HG03565 (cell line): ENCODE results near the gene ASB1.
"Not testable (repeated sequence)": the region's sequence is repeated elsewhere in the genome, so short reads cannot be mapped to it uniquely, and the experiment has no call there.

Source experiments
- ATAC-seq: cut with Tn5 transposase; IDR thresholded peaks from one replicate; pipeline ENCODE4 v1.9.1; 2021; ENCODE audit warnings: mild to moderate bottlenecking, moderate library complexity; ENCODE audit not compliant: unreplicated experiment

ASB1 gene

DNA sequence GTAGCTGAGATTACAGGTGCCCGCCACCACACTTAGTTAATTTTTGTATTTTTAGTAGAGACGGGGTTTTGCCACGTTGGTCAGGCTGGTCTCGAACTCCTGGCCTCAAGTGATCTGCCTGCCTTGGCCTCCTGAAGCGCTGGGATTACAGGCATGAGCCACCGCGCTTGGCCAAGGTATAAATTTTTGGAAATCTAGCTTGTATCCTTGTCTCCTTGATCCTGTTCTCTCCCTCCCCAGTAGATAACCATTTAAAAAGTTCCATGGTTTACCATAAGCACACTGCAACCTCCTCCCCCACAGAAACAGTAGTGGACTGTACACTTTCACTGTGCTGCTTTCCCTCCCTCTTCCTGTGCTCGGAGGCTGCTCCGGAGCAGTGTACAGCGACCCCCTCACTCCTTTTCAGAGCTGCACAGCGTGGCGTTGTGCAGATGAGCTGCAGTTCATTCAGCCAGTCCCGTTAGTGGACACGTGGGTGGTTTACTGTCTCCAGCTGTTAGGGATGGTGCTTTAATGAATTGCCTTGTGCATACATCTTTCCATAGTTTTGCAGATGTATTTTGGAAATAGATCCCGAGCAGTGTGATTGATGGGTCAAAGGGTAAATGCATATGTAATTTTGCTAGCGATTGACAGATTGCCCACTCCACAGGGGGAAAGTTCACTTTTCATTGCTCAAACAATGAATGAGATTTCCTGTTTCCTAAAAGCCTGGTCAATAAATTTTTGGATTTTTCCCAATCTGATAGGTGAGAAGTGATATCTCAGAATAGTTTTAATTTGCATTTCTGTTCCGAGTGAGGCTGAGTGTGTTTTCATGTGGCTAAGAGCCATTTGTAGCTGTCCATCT lies 14.8 kb downstream of the ASB1 start:
- no peak for ATAC-seq

DNA sequence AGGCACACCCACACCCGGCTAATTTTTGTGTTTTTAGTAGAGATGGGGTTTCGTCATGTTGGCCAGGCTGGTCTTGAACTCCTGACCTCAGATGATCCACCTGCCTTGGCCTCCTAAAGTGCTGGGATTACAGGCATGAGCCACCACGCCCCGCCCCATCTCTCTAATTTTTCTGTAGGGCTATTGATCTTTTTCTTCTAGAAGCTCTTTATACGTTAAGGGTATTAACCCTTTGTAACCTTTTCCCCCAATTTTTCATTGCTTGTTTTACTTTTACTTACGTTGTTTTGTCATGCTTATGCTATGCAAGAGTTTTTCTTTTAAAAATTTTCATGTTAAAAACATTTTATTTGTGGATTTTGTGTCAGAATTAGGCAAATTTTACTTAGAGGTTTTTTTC lies 15.5 kb downstream of the ASB1 start:
- ATAC-seq: not testable (repeated sequence)

- ATAC-seq: no peak
Measured at GRCh38 chr2:238444242-238444641, 17.5 kb downstream of the ASB1 start.

- ATAC-seq: no peak
Measured at GRCh38 chr2:238445409-238446190, 18.9 kb downstream of the ASB1 start.

- ATAC-seq: no peak
Measured at GRCh38 chr2:238446371-238446770, 19.6 kb downstream of the ASB1 start.

GRCh38 chr2:238448031-238448955 lies 21.6 kb downstream of the ASB1 start:
- no peak for ATAC-seq

DNA sequence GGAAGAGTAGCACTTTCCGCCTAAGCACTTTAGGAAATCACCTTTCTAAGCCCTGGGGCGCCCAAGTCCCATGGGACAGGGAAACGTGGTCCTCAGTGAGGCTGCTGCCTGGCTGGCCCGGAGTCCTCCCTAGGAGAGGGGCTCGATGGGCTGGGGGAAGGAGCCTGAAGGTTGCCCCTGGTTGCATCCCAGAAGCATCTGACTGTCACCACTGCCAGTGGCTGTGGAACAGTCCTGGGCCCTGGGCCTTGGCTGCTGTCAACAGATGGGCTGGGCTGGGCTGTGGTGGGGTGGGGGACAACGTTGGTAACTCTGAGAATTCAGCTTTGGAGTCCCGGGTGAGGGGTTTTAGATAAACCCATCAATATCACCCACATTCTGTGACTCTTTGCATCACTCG lies 22.5 kb downstream of the ASB1 start:
- ATAC-seq: no peak

- ATAC-seq: no peak
Measured at GRCh38 chr2:238449909-238450417, 23.2 kb downstream of the ASB1 start.

DNA sequence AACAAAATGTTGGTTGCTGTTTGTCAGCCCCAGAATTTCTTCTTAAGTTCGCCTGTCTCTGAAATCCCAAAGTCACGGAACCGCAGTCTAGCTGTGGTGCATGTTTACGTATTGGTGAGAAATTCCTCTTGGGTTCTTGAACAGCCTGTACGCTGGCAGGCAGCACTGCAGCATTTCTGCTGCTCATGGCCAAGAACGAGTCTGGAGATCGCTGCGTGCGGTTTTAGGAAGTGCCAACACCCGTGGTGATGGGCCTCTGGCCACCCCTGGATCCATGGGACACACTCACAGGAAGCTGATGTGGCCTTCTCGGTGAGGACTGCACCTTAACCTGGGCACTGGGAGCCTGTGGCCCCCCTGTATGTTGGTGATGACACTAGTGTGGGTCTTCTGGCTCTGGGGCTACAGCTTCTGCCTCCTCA lies 23.7 kb downstream of the ASB1 start:
- ATAC-seq: no peak

DNA sequence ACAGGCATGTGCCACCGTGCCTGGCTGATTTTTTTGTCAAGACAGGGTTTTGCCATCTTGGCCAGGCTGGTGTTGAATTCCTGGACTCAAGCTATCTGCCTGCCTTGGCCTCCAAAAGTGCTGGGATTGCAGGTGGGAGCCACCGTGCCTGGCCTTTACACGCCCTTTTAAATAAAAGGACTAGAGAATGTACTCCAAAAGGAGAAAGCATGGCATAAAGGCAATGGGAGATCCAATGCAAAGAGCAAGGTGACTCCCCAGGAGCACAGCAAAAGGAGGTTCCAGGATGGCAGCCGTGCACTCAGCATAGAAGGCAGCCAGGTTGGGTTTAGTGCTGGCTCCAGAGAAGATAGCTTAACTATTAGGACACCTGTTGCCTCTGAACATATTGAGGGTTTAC lies 27.1 kb downstream of the ASB1 start:
- no peak for ATAC-seq

- ATAC-seq: no peak
Measured at GRCh38 chr2:238456449-238456848, 29.7 kb downstream of the ASB1 start.

- no peak for ATAC-seq
Measured at GRCh38 chr2:238456970-238457926, 30.5 kb downstream of the ASB1 start.

- ATAC-seq: no peak
Measured at GRCh38 chr2:238457927-238458324, 31.2 kb downstream of the ASB1 start.

- ATAC-seq: no peak
Measured at GRCh38 chr2:238458651-238459050, 31.9 kb downstream of the ASB1 start.

DNA sequence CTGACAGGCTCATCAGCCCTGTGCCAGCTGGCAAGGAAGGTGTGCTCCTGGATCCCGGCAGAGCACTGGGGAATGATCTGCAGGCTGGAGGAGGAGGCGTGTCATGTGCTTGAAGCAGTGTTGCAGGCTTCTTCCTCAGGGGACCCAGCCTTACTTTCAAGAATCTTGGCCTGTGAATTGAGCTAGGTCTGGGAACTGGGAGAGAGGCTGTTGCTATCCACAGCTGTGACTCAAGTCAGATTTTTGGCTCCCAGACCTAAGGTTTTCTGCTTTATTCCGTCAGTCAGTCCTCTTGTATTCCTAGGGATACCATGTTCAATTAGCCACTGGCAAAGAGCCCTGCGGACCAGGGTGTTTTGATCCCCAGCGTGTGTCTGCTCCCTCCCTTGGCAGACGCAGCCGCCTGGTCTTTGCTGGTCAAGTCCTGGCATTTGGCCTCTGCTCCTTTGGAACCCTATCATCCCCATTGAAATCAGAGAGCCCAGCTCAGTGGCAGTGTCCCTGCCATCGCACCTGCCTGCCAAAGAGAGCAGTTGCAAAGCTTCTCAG lies 32.4 kb downstream of the ASB1 start:
- ATAC-seq: no peak

GRCh38 chr2:238461051-238461450 lies 34.3 kb downstream of the ASB1 start:
- ATAC-seq: no peak

GRCh38 chr2:238461491-238461890 lies 34.8 kb downstream of the ASB1 start:
- ATAC-seq: no peak

DNA sequence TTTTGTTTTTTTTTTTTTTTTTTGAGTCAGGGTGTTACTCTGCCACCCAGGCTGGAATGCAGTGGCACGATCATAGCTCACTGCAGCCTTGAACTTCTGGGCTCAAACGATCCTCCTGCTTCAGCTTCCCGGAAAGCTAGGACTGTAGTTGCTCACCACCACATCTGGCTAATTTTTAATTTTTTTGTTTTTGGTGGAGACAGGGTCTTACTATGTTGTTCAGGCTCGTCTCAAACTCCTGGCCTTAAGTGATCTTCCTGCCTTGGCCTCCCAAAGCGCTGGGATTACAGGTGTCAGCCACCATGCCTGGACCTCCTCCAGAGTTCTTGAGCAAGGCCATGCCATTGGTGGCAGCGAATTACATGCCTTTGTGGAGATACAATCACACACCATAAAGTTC lies 35.2 kb downstream of the ASB1 start:
- no peak for ATAC-seq

DNA sequence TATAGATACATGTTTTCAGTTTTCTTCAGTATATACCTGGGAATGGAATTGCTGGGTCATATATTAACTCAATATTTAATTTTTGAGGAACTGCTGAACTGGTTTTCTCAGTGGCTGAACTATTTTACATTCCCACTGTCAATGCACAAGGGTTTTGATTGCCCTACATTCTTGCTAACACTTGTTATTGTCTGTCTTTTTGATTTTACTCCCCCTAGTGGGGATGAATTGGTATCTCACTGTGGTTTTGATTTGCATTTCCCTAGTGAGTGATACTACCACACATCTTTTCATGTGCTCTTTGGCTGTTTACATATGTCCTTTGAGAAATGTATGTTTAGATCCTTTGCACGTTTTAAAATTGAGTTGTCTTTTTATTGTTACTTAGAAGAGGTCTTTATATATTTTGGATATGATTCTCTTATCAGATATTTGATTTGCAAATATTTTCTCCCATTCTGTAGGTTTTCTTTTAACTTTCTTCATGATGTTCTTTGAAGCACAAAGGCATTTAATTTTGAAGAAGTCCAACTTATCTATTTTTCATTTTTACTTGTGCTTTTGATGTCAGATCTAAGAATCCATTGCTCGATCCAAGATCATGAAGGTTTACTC lies 36.2 kb downstream of the ASB1 start:
- ATAC-seq: peak; percentile 43
